Measurements from ENCODE around the gene CAMK2G. TPM values are rescaled to one million over a fixed set of nuclear protein-coding genes. Genes with fewer than 3 reads are reported as not detected.

Gene CAMK2G
- total RNA-seq, 4 donors from 2014 or later = 48.6 to 67.5 (median 51.7) TPM

GRCh38 chr10:73879296-73880173, 5.2 kb upstream of the CAMK2G start:
- ATAC-seq (peak; percentile 76 to 77), DNase-seq (peak; percentile 69 to 84)
- no peak for TF ChIP-seq POLR2A (IDR thresholded peaks at IDR 0.05)
- TF ChIP-seq, protein P1, sequence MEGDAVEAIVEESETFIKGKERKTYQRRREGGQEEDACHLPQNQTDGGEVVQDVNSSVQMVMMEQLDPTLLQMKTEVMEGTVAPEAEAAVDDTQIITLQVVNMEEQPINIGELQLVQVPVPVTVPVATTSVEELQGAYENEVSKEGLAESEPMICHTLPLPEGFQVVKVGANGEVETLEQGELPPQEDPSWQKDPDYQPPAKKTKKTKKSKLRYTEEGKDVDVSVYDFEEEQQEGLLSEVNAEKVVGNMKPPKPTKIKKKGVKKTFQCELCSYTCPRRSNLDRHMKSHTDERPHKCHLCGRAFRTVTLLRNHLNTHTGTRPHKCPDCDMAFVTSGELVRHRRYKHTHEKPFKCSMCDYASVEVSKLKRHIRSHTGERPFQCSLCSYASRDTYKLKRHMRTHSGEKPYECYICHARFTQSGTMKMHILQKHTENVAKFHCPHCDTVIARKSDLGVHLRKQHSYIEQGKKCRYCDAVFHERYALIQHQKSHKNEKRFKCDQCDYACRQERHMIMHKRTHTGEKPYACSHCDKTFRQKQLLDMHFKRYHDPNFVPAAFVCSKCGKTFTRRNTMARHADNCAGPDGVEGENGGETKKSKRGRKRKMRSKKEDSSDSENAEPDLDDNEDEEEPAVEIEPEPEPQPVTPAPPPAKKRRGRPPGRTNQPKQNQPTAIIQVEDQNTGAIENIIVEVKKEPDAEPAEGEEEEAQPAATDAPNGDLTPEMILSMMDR (IDR thresholded peaks at IDR 0.05 in 4 of 5, conservative IDR thresholded peaks at IDR 0.05 in 1 of 5) = peak; percentile 88 to 98 (median 97)
- peaks cover 16 to 23% of the 10 kb centered on the region in 2 donors for H3K4me1 ChIP-seq
- H3K27me3 ChIP-seq = no peaks in the 10 kb centered on the region
- in situ Hi-C loops (cut with MboI; ENCODE audit: low sequenced_read_pairs in 4 of 4) = loop anchor here (5.0 to 10.0 kb wide), 4 partner anchors 32 to 205 kb away; no protein-coding TSS in a partner anchor
- H3K9me3 ChIP-seq = no peaks in the 10 kb centered on the region
- H3K4me3 ChIP-seq = no peak overlapping the region
- peak overlapping the region in 3 of 4 donors; percentile 45 to 55 (median 47) for H3K27ac ChIP-seq
- H3K36me3 ChIP-seq = no peaks in the 10 kb centered on the region
- intact Hi-C loops (cut with DNase I; ENCODE audit: low total_unique reads) = loop anchor here (1.0 to 10.0 kb wide), 4 partner anchors 30 to 1235 kb away; partner anchors contain the start of genes SAMD8 and ZSWIM8

- H3K4me1 ChIP-seq = peaks cover 16 to 25% of the 10 kb centered on the region in 2 donors
- DNase-seq (no peak), ATAC-seq (no peak)
- no peaks in the 10 kb centered on the region for H3K36me3 ChIP-seq
- in situ Hi-C loops (cut with MboI; ENCODE audit: low sequenced_read_pairs in 4 of 4) = no loop called here
- no peak overlapping the region for H3K4me3 ChIP-seq
- intact Hi-C loops (cut with DNase I; ENCODE audit: low total_unique reads) = loop anchor here (5.0 to 10.0 kb wide), 3 partner anchors 91 to 1236 kb away; partner anchors contain the start of genes SAMD8 and ZSWIM8
- no peaks in the 10 kb centered on the region for H3K27me3 ChIP-seq
- no peak for TF ChIP-seq POLR2A (IDR thresholded peaks at IDR 0.05)
- TF ChIP-seq, protein P1 (IDR thresholded peaks at IDR 0.05 in 4 of 5, conservative IDR thresholded peaks at IDR 0.05 in 1 of 5) = no peak
- H3K27ac ChIP-seq = no peak overlapping the region
- H3K9me3 ChIP-seq = no peaks in the 10 kb centered on the region
These were observed 4.0 kb upstream of the CAMK2G start for GRCh38 chr10:73878365-73878764.

DNA sequence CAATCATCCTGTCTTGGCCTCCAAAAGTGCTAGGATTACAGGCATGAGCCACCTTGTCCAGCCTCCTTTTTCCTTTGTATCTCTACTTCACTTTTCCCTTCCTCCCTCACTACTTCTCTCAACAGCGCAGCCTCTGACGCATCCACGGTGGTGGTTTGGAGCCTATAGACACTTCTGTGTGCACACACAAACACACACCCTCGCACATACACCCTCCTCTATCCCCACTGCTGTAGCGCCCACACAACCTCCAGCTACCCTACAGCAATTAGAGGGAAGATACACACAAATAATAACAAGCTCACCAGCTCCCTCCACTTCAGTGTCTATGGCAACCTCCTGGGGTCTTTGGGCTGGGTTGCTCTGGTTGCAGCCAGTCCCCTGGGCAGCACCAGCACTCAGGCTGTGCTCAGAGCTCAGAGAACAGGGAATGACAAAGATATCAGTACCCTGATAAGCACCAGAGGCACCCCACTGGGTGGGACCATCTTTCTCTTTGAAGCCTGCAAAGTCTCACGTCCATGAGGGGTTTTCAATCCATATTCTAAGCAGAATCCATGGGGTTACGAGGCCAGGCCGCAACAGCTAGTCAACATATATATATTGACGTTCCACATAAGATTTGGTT, 3.3 kb upstream of the CAMK2G start:
- ATAC-seq (no peak), DNase-seq (no peak)
- H3K36me3 ChIP-seq = no peaks in the 10 kb centered on the region
- H3K27me3 ChIP-seq = no peaks in the 10 kb centered on the region
- H3K9me3 ChIP-seq = no peaks in the 10 kb centered on the region
- H3K27ac ChIP-seq = peak overlapping the region in 3 of 4 donors; percentile 14 to 93 (median 42)
- peaks cover 23 to 32% of the 10 kb centered on the region in 2 donors for H3K4me1 ChIP-seq
- in situ Hi-C loops (cut with MboI; ENCODE audit: low sequenced_read_pairs in 4 of 4) (no loop called here), intact Hi-C loops (cut with DNase I; ENCODE audit: low total_unique reads) (loop anchor here (5.0 to 10.0 kb wide), 3 partner anchors 90 to 1237 kb away; partner anchors contain the start of genes SAMD8 and ZSWIM8)
- TF ChIP-seq POLR2A (IDR thresholded peaks at IDR 0.05) = no peak
- TF ChIP-seq, protein P1 (IDR thresholded peaks at IDR 0.05 in 4 of 5, conservative IDR thresholded peaks at IDR 0.05 in 1 of 5) = no peak
- H3K4me3 ChIP-seq = no peak overlapping the region

GRCh38 chr10:73876971-73877370, 2.6 kb upstream of the CAMK2G start:
- Histone ChIP-seq H3K27me3 (no peaks in the 10 kb centered on the region), H3K4me1 (peaks cover 30 to 38% of the 10 kb centered on the region in 2 donors), H3K36me3 (no peaks in the 10 kb centered on the region), H3K27ac (peak overlapping the region in 3 of 4 donors; percentile 93 to 97 (median 96)), H3K4me3 (no peak overlapping the region), H3K9me3 (no peaks in the 10 kb centered on the region)
- TF ChIP-seq POLR2A (IDR thresholded peaks at IDR 0.05) = no peak
- TF ChIP-seq, protein P1 (IDR thresholded peaks at IDR 0.05 in 4 of 5, conservative IDR thresholded peaks at IDR 0.05 in 1 of 5) = no peak
- intact Hi-C loops (cut with DNase I; ENCODE audit: low total_unique reads) (loop anchor here (5.0 to 10.0 kb wide), 3 partner anchors 90 to 1238 kb away; partner anchors contain the start of genes SAMD8 and ZSWIM8), in situ Hi-C loops (cut with MboI; ENCODE audit: low sequenced_read_pairs in 4 of 4) (no loop called here)
- DNase-seq (no peak), ATAC-seq (no peak)
